ENCODE data around the gene SIM2.

- TF ChIP-seq CTCF (IDR thresholded peaks at IDR 0.05): no peak
- no peak for TF ChIP-seq POLR2A (IDR thresholded peaks at IDR 0.05)
- no peak for TF ChIP-seq POLR2AphosphoS5 (IDR thresholded peaks at IDR 0.05; ENCODE audit: insufficient read depth in 1 of 2, low read depth in 1 of 2)
Observed at GRCh38 chr21:36762642-36763041, 63.7 kb downstream of the SIM2 start.
